IPS-11a (cell line): ENCODE measurements around the gene PICALM.
A peak's percentile ranks its signal among the peaks of the same experiment; 100 is the strongest.

Experiments used
- H3K4me3 ChIP-seq: one replicate; pipeline ENCODE4 v1.5.1; 2013; ENCODE audit warnings: low read depth, low read length, control low read depth

PICALM gene

GRCh38 chr11:86087256-86087655 lies 18.4 kb upstream of the PICALM start:
- H3K4me3 ChIP-seq = no peak overlapping the region

- no peak overlapping the region for H3K4me3 ChIP-seq
Measured at GRCh38 chr11:86081455-86081854, 12.6 kb upstream of the PICALM start.

GRCh38 chr11:86079421-86079820 lies 10.5 kb upstream of the PICALM start:
- H3K4me3 ChIP-seq = no peak overlapping the region

GRCh38 chr11:86073948-86074347 lies 5.1 kb upstream of the PICALM start:
- H3K4me3 ChIP-seq = no peak overlapping the region

GRCh38 chr11:86072211-86072610 lies 3.3 kb upstream of the PICALM start:
- no peak overlapping the region for H3K4me3 ChIP-seq

- H3K4me3 ChIP-seq = no peak overlapping the region
Measured at GRCh38 chr11:86070142-86071056, 1.5 kb upstream of the PICALM start.

GRCh38 chr11:86069408-86070101 lies 671 bp upstream of the PICALM start:
- peak overlapping the region; percentile 25 for H3K4me3 ChIP-seq

- H3K4me3 ChIP-seq = peak overlapping the region; percentile 92
Measured at GRCh38 chr11:86068138-86068871, 579 bp downstream of the PICALM start.

GRCh38 chr11:86067851-86068137 lies 1.1 kb downstream of the PICALM start:
- H3K4me3 ChIP-seq = peak overlapping the region; percentile 92

GRCh38 chr11:86067009-86067850 lies 1.7 kb downstream of the PICALM start:
- peak overlapping the region; percentile 92 for H3K4me3 ChIP-seq

GRCh38 chr11:86066657-86067008 lies 2.3 kb downstream of the PICALM start:
- H3K4me3 ChIP-seq = peak overlapping the region; percentile 92

- H3K4me3 ChIP-seq = no peak overlapping the region
Measured at GRCh38 chr11:86066033-86066432, 2.9 kb downstream of the PICALM start.

- no peak overlapping the region for H3K4me3 ChIP-seq
Measured at GRCh38 chr11:86064220-86064803, 4.6 kb downstream of the PICALM start.

GRCh38 chr11:86063536-86063935 lies 5.3 kb downstream of the PICALM start:
- no peak overlapping the region for H3K4me3 ChIP-seq

- H3K4me3 ChIP-seq = no peak overlapping the region
Measured at GRCh38 chr11:86062719-86063118, 6.2 kb downstream of the PICALM start.

GRCh38 chr11:86061483-86062205 lies 7.2 kb downstream of the PICALM start:
- H3K4me3 ChIP-seq = no peak overlapping the region

GRCh38 chr11:86060544-86060943 lies 8.3 kb downstream of the PICALM start:
- H3K4me3 ChIP-seq = no peak overlapping the region

GRCh38 chr11:86058360-86058759 lies 10.5 kb downstream of the PICALM start:
- H3K4me3 ChIP-seq = no peak overlapping the region

GRCh38 chr11:86056351-86056854 lies 12.5 kb downstream of the PICALM start:
- no peak overlapping the region for H3K4me3 ChIP-seq
